ENCODE results near the gene HYAL2.
A peak's percentile ranks its signal among the peaks of the same experiment; 100 is the strongest.

Gene HYAL2

GRCh38 chr3:50342813-50343633, 20.5 kb upstream of the HYAL2 start:
- no peak for TF ChIP-seq CTCF (IDR thresholded peaks at IDR 0.05; ENCODE audit: extremely low read depth, insufficient read depth, missing control alignments)
- no peak for DNase-seq (ENCODE audit: low spot score)
- in situ Hi-C loops (cut with MboI; ENCODE audit: low pct_unique_long_range_greater_than_20kb, low sequenced_read_pairs, unreplicated experiment): loop anchor here (10.0 kb wide), 1 partner anchor 212 kb away; no protein-coding TSS in a partner anchor

- TF ChIP-seq CTCF (IDR thresholded peaks at IDR 0.05; ENCODE audit: extremely low read depth, insufficient read depth, missing control alignments): no peak
- no peak for DNase-seq (ENCODE audit: low spot score)
- in situ Hi-C loops (cut with MboI; ENCODE audit: low pct_unique_long_range_greater_than_20kb, low sequenced_read_pairs, unreplicated experiment): loop anchor here (10.0 kb wide), 1 partner anchor 213 kb away; no protein-coding TSS in a partner anchor
Measured at GRCh38 chr3:50341996-50342650, 19.6 kb upstream of the HYAL2 start.

- in situ Hi-C loops (cut with MboI; ENCODE audit: low pct_unique_long_range_greater_than_20kb, low sequenced_read_pairs, unreplicated experiment): loop anchor here (10.0 kb wide), 1 partner anchor 213 kb away; no protein-coding TSS in a partner anchor
- DNase-seq (ENCODE audit: low spot score): no peak
- TF ChIP-seq CTCF (IDR thresholded peaks at IDR 0.05; ENCODE audit: extremely low read depth, insufficient read depth, missing control alignments): no peak
Measured at GRCh38 chr3:50341537-50341936, 19.0 kb upstream of the HYAL2 start.

GRCh38 chr3:50340448-50341329, 18.1 kb upstream of the HYAL2 start, which contains the start of gene RASSF1:
Gene RASSF1, minus strand, starts transcription at chr3:50340836. Its CDS starts 31 bp downstream, at chr3:50340805.
- DNase-seq (ENCODE audit: low spot score): peak; percentile 84
- no peak for TF ChIP-seq CTCF (IDR thresholded peaks at IDR 0.05; ENCODE audit: extremely low read depth, insufficient read depth, missing control alignments)
- in situ Hi-C loops (cut with MboI; ENCODE audit: low pct_unique_long_range_greater_than_20kb, low sequenced_read_pairs, unreplicated experiment): loop anchor here (10.0 kb wide), 1 partner anchor 214 kb away; no protein-coding TSS in a partner anchor

GRCh38 chr3:50340147-50340447, 17.6 kb upstream of the HYAL2 start:
- no peak for TF ChIP-seq CTCF (IDR thresholded peaks at IDR 0.05; ENCODE audit: extremely low read depth, insufficient read depth, missing control alignments)
- in situ Hi-C loops (cut with MboI; ENCODE audit: low pct_unique_long_range_greater_than_20kb, low sequenced_read_pairs, unreplicated experiment): loop anchor here (10.0 kb wide), 1 partner anchor 215 kb away; no protein-coding TSS in a partner anchor
- no peak for DNase-seq (ENCODE audit: low spot score)

Measured in GM13977 (cell line).